K562 (cell line): ENCODE data around the gene NR2F2.

Source experiments
- CTCF ChIP-seq, 3 experiments: IDR thresholded peaks in 2 of 3; conservative IDR thresholded peaks in 1 of 3; 2 replicates each; pipeline ENCODE4 v1.5.1; 2011 to 2012; ENCODE audit warnings: low read length in 3 of 3, mild to moderate bottlenecking in 3 of 3, control low read depth in 2 of 3, improper control_type of control experiment in 1 of 3, inconsistent platforms in 1 of 3, low read depth in 1 of 3, mixed read lengths in 1 of 3, moderate library complexity in 1 of 3; ENCODE audit not compliant: insufficient read depth in 2 of 3
- GTF3C2 ChIP-seq: IDR thresholded peaks from 3 replicates; pipeline ENCODE4 v1.6.1; 2011; ENCODE audit warnings: borderline replicate concordance, mild to moderate bottlenecking, moderate library complexity; ENCODE audit not compliant: insufficient read length; ENCODE audit errors: extremely low read depth
- RAD21 ChIP-seq, 2 experiments: fragments of 250-450 bp in 1 of 2; fragments of 450-650 bp in 1 of 2; sonication (Bioruptor Pico) in 1 of 2; formaldehyde crosslinking in 1 of 2; IDR thresholded peaks in 1 of 2; conservative IDR thresholded peaks in 1 of 2; 2 replicates each; pipeline versions ENCODE4 v1.4.0 to v1.8.0; 2020 to 2022; ENCODE audit warnings: mild to moderate bottlenecking in 2 of 2, moderate library complexity in 1 of 2
- TAF1 ChIP-seq: IDR thresholded peaks from 2 replicates; pipeline ENCODE4 v1.6.1; 2011; ENCODE audit warnings: mild to moderate bottlenecking, low read length, moderate library complexity; ENCODE audit not compliant: insufficient read depth, control insufficient read depth, severe bottlenecking; ENCODE audit errors: extremely low read depth
- USF1 ChIP-seq: sonication (generic); formaldehyde crosslinking; IDR thresholded peaks from 2 replicates; pipeline ENCODE4 v1.9.0; 2022; ENCODE audit warnings: mild to moderate bottlenecking, missing genetic modification reagents

- no peak for TF ChIP-seq USF1
- no peak for TF ChIP-seq TAF1
- TF ChIP-seq CTCF (IDR thresholded peaks at IDR 0.05 in 2 of 3, conservative IDR thresholded peaks at IDR 0.05 in 1 of 3; ENCODE audit: insufficient read depth in 2 of 3, low read depth in 1 of 3, low read length in 3 of 3), result no peak
- TF ChIP-seq GTF3C2, result no peak
- no peak for TF ChIP-seq RAD21 (CRISPR knock-in tag; conservative IDR thresholded peaks at IDR 0.05 in 1 of 2, IDR thresholded peaks at IDR 0.05 in 1 of 2)
Measured at GRCh38 chr15:96328877-96329195, 1.7 kb upstream of the NR2F2 start.
